HG03025 (cell line): Measurements from ENCODE around the gene CASZ1.

ENCODE experiments used
- ATAC-seq: cut with Tn5 transposase; IDR thresholded peaks from one replicate; pipeline ENCODE4 v1.9.1; 2021; ENCODE audit warnings: mild to moderate bottlenecking, moderate library complexity; ENCODE audit not compliant: unreplicated experiment, low FRiP score

The CASZ1 gene

DNA sequence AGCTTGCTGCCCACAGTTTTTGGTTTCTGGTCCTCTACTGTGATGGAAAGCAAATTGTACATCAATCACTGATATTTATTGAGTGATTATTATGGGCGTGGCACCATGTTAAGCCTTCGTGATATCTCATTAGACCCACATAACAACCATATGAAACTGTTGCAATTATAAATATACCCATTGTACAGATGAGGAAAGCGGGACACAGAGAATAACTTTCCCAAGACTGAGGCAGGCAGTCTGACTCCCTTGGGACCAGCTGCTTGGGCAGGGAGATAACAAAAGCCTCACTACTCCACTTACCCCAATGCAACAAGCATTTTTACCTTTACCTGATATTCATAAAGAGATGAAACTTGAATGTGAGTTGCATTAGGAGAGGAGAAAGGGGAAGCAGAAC lies 4.3 kb upstream of the CASZ1 start:
- no peak for ATAC-seq

DNA sequence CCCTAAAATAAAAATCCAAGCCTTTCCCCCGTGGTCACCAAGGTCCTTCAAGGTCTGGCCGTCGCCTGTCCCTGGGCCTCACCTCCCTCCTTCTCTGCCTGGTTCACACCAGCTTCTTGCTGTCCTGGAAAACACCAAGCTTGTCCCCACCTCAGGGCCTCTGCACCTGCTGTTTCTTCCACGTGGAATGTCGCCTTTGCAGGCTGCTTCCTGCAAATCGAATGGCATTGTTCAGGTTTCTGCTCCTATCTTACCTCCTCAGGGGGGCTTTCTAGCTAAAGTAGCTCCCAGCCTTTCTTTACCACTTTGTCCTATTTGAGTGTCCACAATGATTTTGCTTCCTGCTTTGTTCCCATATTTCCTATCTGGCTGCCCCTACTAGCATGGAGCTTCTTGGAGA lies 3.3 kb upstream of the CASZ1 start:
- no peak for ATAC-seq

DNA sequence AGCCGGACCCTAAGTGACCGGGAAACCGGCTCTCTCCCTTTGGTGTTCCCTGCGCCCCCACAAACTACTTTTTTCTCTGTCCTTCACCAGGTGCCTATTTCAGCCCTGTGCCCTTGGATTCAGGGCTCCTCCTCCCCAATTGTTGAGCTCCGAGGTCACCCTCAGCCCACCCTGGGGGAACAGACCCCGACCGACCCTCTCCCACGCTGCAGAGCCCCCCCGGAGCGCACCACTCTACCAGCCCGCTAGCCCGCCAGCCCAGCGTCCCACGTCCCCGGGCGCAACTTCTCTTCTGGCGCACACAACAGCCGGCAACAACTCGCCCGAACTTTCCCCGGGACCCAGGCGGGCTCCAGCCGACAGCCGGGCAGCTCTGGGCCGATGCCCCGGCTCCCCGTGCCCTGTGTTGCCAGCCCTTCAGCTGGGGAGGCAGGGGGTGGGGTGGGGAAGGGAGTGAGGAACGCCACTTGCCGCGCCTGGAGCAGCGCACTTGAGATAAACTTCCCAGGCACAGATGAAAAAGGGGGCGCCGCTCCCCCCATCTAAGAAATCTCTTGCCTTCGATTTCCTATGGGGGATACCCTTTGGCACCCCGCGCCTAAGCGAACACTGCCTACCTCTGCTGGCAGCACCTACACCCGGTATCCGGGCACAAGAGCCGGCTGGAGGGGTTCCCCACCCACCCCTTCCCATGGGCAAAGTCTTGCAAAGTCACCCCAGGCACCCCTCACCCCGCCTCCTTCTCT lies 997 bp downstream of the CASZ1 start:
- no peak for ATAC-seq

- no peak for ATAC-seq
These were observed 1.6 kb downstream of the CASZ1 start for GRCh38 chr1:10794724-10795275.

- no peak for ATAC-seq
These were observed 3.3 kb downstream of the CASZ1 start for GRCh38 chr1:10793129-10793651.

DNA sequence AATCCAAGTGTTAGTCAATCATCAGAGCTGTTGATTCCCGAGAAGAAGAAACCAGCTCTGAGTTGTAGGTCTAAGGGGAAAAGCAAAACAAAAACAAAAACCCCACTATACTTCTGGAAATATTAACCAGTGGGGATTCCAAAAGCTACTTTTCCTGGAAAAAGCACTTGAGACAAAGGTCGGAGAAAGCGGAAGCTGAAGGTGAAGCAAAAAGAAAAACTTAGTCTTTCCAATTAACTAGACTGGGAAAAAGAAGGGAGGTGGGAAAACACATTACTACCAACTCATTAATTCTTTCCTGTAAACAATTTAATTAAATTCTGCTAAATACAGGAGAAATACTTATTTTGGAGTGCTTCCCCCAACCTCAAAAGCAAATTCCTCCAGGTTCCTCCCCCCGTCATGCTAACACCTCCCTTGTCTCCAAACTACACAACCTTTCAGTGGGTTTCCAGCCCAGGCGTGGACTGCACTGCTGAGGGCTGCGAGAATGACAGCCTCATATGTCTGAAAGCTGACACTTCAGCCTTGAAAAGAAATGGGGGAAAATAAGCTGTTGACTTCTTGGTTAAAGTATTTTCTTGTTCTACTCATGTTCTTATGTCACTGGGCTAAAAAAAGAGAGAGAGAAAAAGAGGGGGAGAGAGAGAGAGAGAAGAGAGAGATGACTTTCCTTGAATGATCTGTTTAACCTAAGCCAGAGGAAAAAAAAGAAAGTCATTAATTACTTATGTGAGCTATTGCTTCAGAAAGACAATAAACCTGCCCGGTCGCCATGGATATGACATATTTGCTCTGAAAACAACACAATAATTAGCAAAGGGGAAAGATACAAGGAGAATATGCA lies 5.1 kb downstream of the CASZ1 start:
- ATAC-seq = no peak

DNA sequence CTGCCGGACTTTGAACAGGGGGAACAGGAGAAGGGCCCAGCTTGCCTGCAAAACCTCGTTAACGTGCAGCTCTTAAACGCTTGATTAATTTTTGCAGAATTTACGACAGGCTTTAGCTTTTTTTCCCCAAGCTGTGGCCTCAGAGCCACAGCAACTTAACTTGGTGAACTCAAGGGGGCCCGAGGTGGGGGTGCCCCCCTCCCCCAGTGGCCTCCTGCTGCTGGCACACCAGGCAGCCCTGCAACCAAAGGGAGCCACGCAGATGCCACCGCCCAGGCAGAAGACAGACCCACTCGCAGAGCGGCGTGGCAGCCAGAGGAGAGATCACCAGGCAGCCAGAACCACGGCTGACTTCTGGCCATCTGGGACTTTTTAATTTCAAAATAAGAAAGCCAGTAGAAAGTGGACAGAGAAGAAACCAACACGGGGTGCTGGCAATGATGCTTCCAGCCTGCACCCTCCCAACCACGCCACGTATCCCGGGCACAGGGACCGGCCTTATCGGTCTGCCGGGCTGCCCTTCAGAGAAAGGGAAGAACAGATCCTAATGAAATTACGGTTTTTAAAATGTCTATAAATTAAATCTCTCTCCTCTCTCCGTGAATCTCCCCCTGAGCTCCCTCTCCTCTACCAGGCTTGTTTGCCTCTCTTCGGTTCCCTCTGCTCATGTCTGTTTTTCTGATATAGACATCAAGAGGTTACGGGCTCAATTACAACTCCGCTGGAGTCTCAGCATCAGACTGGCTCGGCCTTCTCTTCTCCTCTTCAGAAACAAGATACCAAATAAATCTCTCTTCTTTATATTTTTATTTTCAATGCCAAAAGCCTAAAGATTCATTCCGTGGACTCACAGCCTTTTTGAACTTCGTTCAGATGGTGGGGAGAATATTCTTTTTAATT lies 6.4 kb downstream of the CASZ1 start:
- no peak for ATAC-seq

GRCh38 chr1:10789047-10789791 lies 7.2 kb downstream of the CASZ1 start:
- ATAC-seq = no peak

GRCh38 chr1:10788592-10789006 lies 7.8 kb downstream of the CASZ1 start:
- ATAC-seq = no peak

GRCh38 chr1:10787286-10787685 lies 9.2 kb downstream of the CASZ1 start:
- ATAC-seq = no peak

DNA sequence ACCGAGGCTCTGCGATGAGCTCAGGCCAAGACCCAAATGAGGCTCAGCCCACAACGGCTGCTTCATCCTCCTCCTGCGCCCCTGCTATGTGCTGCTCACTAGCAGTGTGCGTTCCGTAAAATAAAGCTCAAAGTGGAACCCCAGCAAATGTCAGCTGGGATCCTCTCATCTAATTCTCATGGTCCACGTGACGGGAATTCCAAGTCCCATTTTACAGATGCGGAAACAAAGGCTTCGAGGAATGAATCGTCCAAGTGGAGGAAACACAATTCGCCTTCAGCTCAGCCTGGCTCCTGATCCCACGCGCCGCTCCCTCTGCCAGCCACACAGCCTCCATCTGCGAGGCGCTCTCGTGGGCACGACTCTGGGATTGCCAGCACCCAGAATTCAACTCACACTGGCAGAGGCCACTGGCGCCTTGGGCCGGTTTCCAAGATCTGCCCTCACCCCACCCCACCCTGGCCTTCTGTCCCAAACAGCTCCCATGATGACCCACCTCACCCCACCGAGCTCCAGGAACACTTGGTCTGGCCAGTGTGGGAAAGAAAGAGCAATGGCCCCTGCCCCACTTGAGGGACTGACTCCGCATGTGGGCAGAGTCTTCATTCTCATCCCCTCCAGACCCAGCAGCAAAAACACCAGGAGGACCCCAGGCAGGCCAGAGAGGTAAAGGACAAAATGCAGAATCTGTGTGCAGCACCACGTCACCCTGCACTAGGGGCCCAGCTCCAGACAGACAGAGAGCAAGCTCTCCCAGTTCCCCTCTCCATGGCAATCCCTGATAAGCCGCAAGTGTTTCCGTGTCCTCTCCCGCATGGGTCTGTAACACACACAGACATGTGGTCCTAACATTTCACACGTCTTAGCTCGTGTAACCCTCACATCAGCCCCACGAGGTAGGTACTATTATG lies 10.5 kb downstream of the CASZ1 start:
- ATAC-seq = no peak

GRCh38 chr1:10784998-10785727 lies 11.3 kb downstream of the CASZ1 start:
- ATAC-seq = no peak

GRCh38 chr1:10782491-10783244 lies 13.8 kb downstream of the CASZ1 start:
- ATAC-seq = no peak

- ATAC-seq = no peak
These were observed 15.3 kb downstream of the CASZ1 start for GRCh38 chr1:10781137-10781536.

- no peak for ATAC-seq
These were observed 16.6 kb downstream of the CASZ1 start for GRCh38 chr1:10779841-10780240.

DNA sequence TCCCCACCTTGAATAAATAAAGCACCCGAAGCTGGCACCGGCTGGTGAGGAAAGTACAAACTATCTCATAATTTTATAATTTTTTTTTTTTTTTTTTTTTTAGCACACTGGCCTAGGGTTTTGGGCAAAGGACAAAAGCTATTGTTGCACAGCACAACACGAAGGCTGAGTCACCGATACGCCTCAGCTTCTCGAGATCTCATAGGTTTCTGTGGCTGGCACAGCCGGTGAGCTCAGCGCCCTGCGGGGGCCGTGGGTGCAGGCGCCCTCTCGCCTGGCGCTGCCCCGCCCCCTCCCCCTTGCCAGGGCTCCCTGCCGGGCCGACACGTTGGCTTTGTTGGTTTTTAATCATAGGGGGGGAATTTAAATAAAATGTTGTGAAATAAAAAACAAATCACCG lies 17.2 kb downstream of the CASZ1 start:
- ATAC-seq = no peak

GRCh38 chr1:10778640-10779039 lies 17.8 kb downstream of the CASZ1 start:
- no peak for ATAC-seq
